Natural killer cell (primary cell): Measurements from ENCODE around the gene DNAH14. TPM values are rescaled to one million over a fixed set of nuclear protein-coding genes. Genes with fewer than 3 reads are reported as not detected.

Source experiments
- ATAC-seq, 3 donors: fragments of 150-1000 bp in 2 of 3; fragments of 200-7000 bp in 1 of 3; cut with Tn5 transposase; 1 replicate in 1 of 3; 2 replicates in 2 of 3; pipeline ENCODE4 v1.10.0; 2021; ENCODE audit warnings: mild to moderate bottlenecking in 2 of 3, moderate library complexity in 2 of 3
- DNase-seq, 2 donors: peaks; one replicate each; pipeline versions ENCODE4 v3.0.0 to v3.0.0-alpha.2; 2013 to 2021; ENCODE audit warnings: mixed read lengths in 1 of 2
- H3K27ac ChIP-seq: one replicate; pipeline ENCODE4 v1.5.1; 2013; ENCODE audit warnings: mild to moderate bottlenecking, low read length
- H3K27me3 ChIP-seq: one replicate; pipeline ENCODE4 v1.6.1; 2013; ENCODE audit warnings: low read length; ENCODE audit not compliant: control insufficient read depth, insufficient read depth
- H3K36me3 ChIP-seq: one replicate; pipeline ENCODE4 v1.6.1; 2013; ENCODE audit warnings: low read length; ENCODE audit not compliant: control insufficient read depth, insufficient read depth
- H3K4me1 ChIP-seq: one replicate; pipeline ENCODE4 v1.6.1; 2013; ENCODE audit warnings: low read length; ENCODE audit not compliant: control insufficient read depth, insufficient read depth
- H3K4me3 ChIP-seq: one replicate; pipeline ENCODE4 v1.5.1; 2013; ENCODE audit warnings: low read length
- H3K9me3 ChIP-seq: one replicate; pipeline ENCODE4 v1.6.1; 2013; ENCODE audit warnings: low read length; ENCODE audit not compliant: control insufficient read depth, insufficient read depth
- H3K27ac Mint-ChIP-seq, 2 donors: one replicate each; pipeline ENCODE4 v1.8.0; 2022; ENCODE audit warnings: mild to moderate bottlenecking in 2 of 2, mixed read lengths in 2 of 2, moderate library complexity in 1 of 2
- H3K27me3 Mint-ChIP-seq, 2 donors: one replicate each; pipeline ENCODE4 v1.8.0; 2022; ENCODE audit warnings: low read depth in 2 of 2, mixed read lengths in 2 of 2
- H3K36me3 Mint-ChIP-seq: one replicate; pipeline ENCODE4 v1.8.0; 2022; ENCODE audit warnings: mixed read lengths
- H3K4me1 Mint-ChIP-seq, 2 donors: one replicate each; pipeline ENCODE4 v1.8.0; 2022; ENCODE audit warnings: mixed read lengths in 2 of 2
- H3K4me3 Mint-ChIP-seq: one replicate; pipeline ENCODE4 v1.8.0; 2022; ENCODE audit warnings: mild to moderate bottlenecking, moderate library complexity, mixed read lengths
- H3K9me3 Mint-ChIP-seq, 2 donors: one replicate each; pipeline ENCODE4 v1.8.0; 2022; ENCODE audit warnings: mixed read lengths in 2 of 2
- CTCF ChIP-seq: fragments of 200-600 bp; IDR thresholded peaks from one replicate; pipeline ENCODE4 v1.8.0; 2022; ENCODE audit warnings: antibody characterized with exemption
- WGBS: methylation state at CpG from one replicate; pipeline ENCODE4 v1.1.7; 2013; ENCODE audit warnings: missing lambda C conversion rate; ENCODE audit not compliant: insufficient coverage; 5-methylcytosine and 5-hydroxymethylcytosine counted together
- intact Hi-C: fragments of 100-400 bp; cut with micrococcal nuclease; formaldehyde crosslinking; loops from one replicate; pipeline ENCODE4 v1.14.2; 2022
- total RNA-seq, 4 donors: library from RNA; stranded (reverse); fragments of 120-200 nt in 1 of 4; gene quantifications; one replicate each; pipeline versions ENCODE4 v1.2.3 to v1.2.4, GENCODE V29; 2013 to 2022

Gene DNAH14
- total RNA-seq, 3 donors from 2014 or later (not counting 1 experiment from before 2014, with no cell fraction given): 0.35 to 1.3 TPM; not detected in 1

DNA sequence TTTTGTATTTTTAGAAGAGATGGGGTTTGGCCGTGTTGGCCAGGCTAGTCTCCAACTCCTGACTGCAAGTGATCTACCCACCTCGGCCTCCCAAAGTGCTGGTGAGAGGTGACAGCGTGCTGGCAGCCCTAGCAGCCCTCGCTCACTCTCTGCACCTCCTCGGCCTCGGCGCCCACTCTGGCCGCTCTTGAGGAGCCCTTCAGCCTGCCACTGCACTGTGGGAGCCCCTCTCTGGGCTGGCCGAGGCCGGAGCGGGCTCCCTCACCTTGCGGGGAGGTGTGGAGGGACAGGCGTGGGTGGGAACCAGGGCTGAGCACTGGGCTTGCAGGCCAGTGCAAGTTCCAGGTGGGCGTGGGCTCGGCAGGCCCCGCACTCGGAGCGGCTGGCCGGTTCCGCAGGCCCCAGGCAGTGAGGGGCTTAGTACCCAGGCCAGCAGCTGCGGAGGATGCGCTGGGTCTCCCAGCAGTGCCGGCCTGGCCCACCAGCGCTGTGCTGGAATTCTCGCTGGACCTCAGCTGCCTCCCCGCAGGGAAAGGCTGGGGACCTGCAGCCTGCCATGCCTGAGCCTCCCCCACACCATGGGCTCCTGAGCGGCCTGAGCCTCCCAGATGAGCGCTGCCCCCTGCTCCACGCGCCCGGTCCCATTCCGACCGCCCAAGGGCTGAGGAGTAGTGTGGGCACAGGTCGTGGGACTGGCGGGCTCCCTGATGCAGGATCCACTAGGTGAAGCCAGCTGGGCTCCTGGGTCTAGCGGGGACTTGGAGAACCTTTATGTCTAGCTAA, 501.8 kb downstream of the DNAH14 start:
- no peak for DNase-seq
- intact Hi-C loops: no loop called here

DNA sequence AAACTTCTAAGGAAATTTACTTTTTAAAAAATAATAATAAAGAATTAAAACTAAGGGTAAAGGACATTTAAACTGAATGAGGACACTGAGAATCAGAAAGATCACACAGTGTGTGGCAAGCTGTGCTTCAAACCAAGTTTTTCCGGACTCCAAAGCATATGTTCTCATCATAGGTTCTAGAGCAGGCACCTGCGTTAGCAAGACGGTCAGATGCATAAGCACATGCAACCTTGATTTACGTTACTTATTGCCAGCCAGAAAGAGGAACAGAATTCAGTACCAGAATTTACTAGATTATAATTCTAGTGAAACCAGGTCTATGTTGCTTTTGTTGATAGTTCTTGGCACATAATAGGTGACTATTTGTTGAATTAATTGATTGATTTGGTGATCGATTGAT, 504.6 kb downstream of the DNAH14 start:
- Histone ChIP-seq H3K27me3 (no peaks in the 10 kb centered on the region), H3K27ac (no peak overlapping the region), H3K4me1 (no peaks in the 10 kb centered on the region), H3K4me3 (no peak overlapping the region), H3K9me3 (no peaks in the 10 kb centered on the region), H3K36me3 (no peaks in the 10 kb centered on the region)
- no peak for DNase-seq
- no peaks in the 10 kb centered on the region for H3K27me3 Mint-ChIP-seq
- no peaks in the 10 kb centered on the region for H3K9me3 Mint-ChIP-seq
- no peak for ATAC-seq
- no peak overlapping the region for H3K4me3 Mint-ChIP-seq
- no peak overlapping the region for H3K27ac Mint-ChIP-seq
- 55% methylated on average over 5 of the region's 5 CpGs for WGBS
- intact Hi-C loops: no loop called here
- no peak for TF ChIP-seq CTCF
- peaks cover 8 to 11% of the 10 kb centered on the region in 2 donors for H3K4me1 Mint-ChIP-seq
- no peaks in the 10 kb centered on the region for H3K36me3 Mint-ChIP-seq

More for the DNA sequence above, 501.8 kb downstream of the DNAH14 start:
- H3K27me3 ChIP-seq: no peaks in the 10 kb centered on the region
- peaks cover 15 to 18% of the 10 kb centered on the region in 2 donors for H3K4me1 Mint-ChIP-seq
- no peak overlapping the region for H3K27ac Mint-ChIP-seq
- no peak overlapping the region for H3K4me3 ChIP-seq
- H3K36me3 Mint-ChIP-seq: no peaks in the 10 kb centered on the region
- H3K36me3 ChIP-seq: no peaks in the 10 kb centered on the region
- WGBS: 95% methylated on average over 36 of the region's 36 CpGs
- H3K27me3 Mint-ChIP-seq: no peaks in the 10 kb centered on the region
- ATAC-seq: no peak
- peaks cover 14% of the 10 kb centered on the region for H3K4me1 ChIP-seq
- H3K27ac ChIP-seq: no peak overlapping the region
- H3K9me3 Mint-ChIP-seq: no peaks in the 10 kb centered on the region
- no peak overlapping the region for H3K4me3 Mint-ChIP-seq
- no peak for TF ChIP-seq CTCF
- no peaks in the 10 kb centered on the region for H3K9me3 ChIP-seq

- Mint-ChIP-seq H3K27ac (no peak overlapping the region), H3K4me1 (peaks cover 5 to 7% of the 10 kb centered on the region in 2 donors), H3K9me3 (no peaks in the 10 kb centered on the region), H3K27me3 (no peaks in the 10 kb centered on the region), H3K36me3 (no peaks in the 10 kb centered on the region), H3K4me3 (no peak overlapping the region)
- Histone ChIP-seq H3K4me3 (no peak overlapping the region), H3K4me1 (no peaks in the 10 kb centered on the region), H3K36me3 (no peaks in the 10 kb centered on the region), H3K27me3 (no peaks in the 10 kb centered on the region), H3K27ac (no peak overlapping the region), H3K9me3 (no peaks in the 10 kb centered on the region)
- DNase-seq: no peak
- intact Hi-C loops: no loop called here
- no peak for ATAC-seq
- WGBS: no CpG with 5 or more reads among the region's 6 CpGs
- TF ChIP-seq CTCF: no peak
These were observed 505.6 kb downstream of the DNAH14 start for GRCh38 chr1:225435076-225435475.

GRCh38 chr1:225435487-225435886, 506.0 kb downstream of the DNAH14 start:
- DNase-seq: no peak
- Histone ChIP-seq H3K4me3 (no peak overlapping the region), H3K36me3 (no peaks in the 10 kb centered on the region), H3K27ac (no peak overlapping the region), H3K27me3 (no peaks in the 10 kb centered on the region), H3K9me3 (no peaks in the 10 kb centered on the region), H3K4me1 (no peaks in the 10 kb centered on the region)
- no peaks in the 10 kb centered on the region for H3K27me3 Mint-ChIP-seq
- H3K36me3 Mint-ChIP-seq: no peaks in the 10 kb centered on the region
- no peak overlapping the region for H3K4me3 Mint-ChIP-seq
- intact Hi-C loops: no loop called here
- ATAC-seq: no peak
- peaks cover 5 to 7% of the 10 kb centered on the region in 2 donors for H3K4me1 Mint-ChIP-seq
- H3K27ac Mint-ChIP-seq: no peak overlapping the region
- no peaks in the 10 kb centered on the region for H3K9me3 Mint-ChIP-seq
- TF ChIP-seq CTCF: no peak
- WGBS: 100% methylated on average over 1 of the region's 1 CpG
